Epithelial cell of esophagus (primary cell): ENCODE results near the gene HIF3A.
A peak's percentile ranks its signal among the peaks of the same experiment; 100 is the strongest.

Source experiments
- DNase-seq: peaks from one replicate; pipeline ENCODE4 v3.0.0; 2010; ENCODE audit warnings: low read depth
- H3K4me3 ChIP-seq: 2 replicates; pipeline ENCODE4 v1.5.1; 2011; ENCODE audit warnings: mild to moderate bottlenecking, low read length, control low read depth
- CTCF ChIP-seq: IDR thresholded peaks from 2 replicates; pipeline ENCODE4 v1.5.1; 2011; ENCODE audit warnings: low read depth, mild to moderate bottlenecking, low read length, control low read depth, inconsistent platforms; ENCODE audit not compliant: insufficient read depth; ENCODE audit errors: missing control alignments

The HIF3A gene

GRCh38 chr19:46364359-46364758, 67.5 kb downstream of the HIF3A start:
- TF ChIP-seq CTCF: no peak

GRCh38 chr19:46365561-46365960, 68.7 kb downstream of the HIF3A start:
- no peak overlapping the region for H3K4me3 ChIP-seq
- DNase-seq: no peak
- no peak for TF ChIP-seq CTCF

More at GRCh38 chr19:46364359-46364758, 67.5 kb downstream of the HIF3A start:
- DNase-seq: no peak
- H3K4me3 ChIP-seq: no peak overlapping the region

- no peak for TF ChIP-seq CTCF
- DNase-seq: no peak
- no peak overlapping the region for H3K4me3 ChIP-seq
These were observed 69.9 kb downstream of the HIF3A start for GRCh38 chr19:46366620-46367292.

GRCh38 chr19:46367426-46367825, 70.6 kb downstream of the HIF3A start:
- no peak overlapping the region for H3K4me3 ChIP-seq
- no peak for DNase-seq
- no peak for TF ChIP-seq CTCF

- no peak for DNase-seq
- no peak overlapping the region for H3K4me3 ChIP-seq
- TF ChIP-seq CTCF: no peak
These were observed 71.3 kb downstream of the HIF3A start for GRCh38 chr19:46368116-46368515.

- no peak overlapping the region for H3K4me3 ChIP-seq
- DNase-seq: peak; percentile 95
- TF ChIP-seq CTCF: no peak
These were observed 73.0 kb downstream of the HIF3A start for GRCh38 chr19:46369817-46370216.

- peak; percentile 39 for DNase-seq
- H3K4me3 ChIP-seq: no peak overlapping the region
- no peak for TF ChIP-seq CTCF
These were observed 74.6 kb downstream of the HIF3A start for GRCh38 chr19:46371371-46371901.
